Measurements from ENCODE around the gene CELSR1.
"Not testable (repeated sequence)": the region's sequence is repeated elsewhere in the genome, so short reads cannot be mapped to it uniquely, and the experiment has no call there.

CELSR1 gene

GRCh38 chr22:46320166-46320710 is 217.2 kb downstream of the CELSR1 start:
- no peak for DNase-seq (ENCODE audit: low spot score)

DNA sequence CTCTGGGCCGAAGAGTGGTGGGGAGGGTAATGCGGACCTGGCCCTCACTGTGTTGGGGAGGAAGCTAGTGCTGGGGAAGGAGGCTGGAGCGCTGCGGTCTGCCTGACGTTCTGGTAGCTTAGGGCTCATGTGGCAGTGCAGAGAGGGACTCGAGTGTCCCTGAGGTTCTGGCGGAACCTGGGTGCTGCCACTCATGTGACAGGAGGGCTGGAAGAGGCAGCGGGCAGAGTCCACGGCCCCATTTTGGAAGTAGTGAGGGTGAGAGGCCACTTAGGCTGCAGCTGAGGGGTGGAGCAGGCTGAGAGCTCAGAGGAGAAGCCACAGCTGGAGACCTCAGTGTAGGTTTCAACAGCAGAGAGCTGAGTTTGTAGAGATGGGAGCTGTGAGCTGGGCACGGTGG is 218.1 kb downstream of the CELSR1 start:
- no peak for DNase-seq (ENCODE audit: low spot score)

DNA sequence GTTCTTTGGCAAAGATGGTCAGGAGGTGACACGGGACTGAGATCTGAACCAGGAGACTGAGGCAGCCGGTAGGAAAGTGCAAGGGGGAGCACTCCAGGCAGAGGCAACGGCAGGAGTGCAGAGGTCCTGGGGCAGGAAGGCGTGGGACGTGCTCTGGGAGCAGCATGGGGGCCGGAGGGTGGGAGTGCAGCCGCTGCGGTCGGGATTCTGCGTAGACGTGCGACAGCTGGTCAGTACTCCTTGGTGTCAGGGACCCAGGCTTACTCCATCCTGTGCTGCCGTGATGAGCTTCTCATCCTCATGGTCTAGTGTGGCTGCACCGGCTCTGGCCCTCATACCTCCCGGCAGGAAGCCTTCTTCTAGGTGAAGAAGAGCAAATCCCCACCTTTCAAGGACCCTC is 218.8 kb downstream of the CELSR1 start:
- no peak for DNase-seq (ENCODE audit: low spot score)

GRCh38 chr22:46317646-46318045 is 219.8 kb downstream of the CELSR1 start:
- DNase-seq (ENCODE audit: low spot score) = no peak

DNA sequence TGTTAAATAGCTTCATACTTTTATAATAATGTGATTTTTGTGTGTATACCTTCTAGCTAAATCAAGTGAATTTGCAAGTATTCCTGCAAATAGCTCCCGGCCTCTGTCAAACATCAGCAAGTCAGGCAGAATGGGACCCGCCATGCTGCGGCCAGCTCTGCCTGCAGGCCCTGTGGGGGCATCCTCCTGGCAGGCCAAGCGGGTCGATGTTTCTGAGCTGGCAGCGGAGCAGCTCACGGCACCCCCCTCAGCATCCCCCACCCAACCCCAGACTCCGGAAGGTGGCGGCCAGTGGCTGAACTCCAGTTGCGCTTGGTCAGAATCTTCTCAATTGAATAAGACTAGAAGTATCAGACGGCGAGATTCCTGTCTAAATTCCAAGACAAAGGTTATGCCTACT is 221.4 kb downstream of the CELSR1 start:
- DNase-seq (ENCODE audit: low spot score) = no peak

- DNase-seq (ENCODE audit: low spot score) = not testable (repeated sequence)
Measured at GRCh38 chr22:46312848-46313247, 224.6 kb downstream of the CELSR1 start.

GRCh38 chr22:46312056-46312455 is 225.4 kb downstream of the CELSR1 start:
- DNase-seq (ENCODE audit: low spot score) = no peak

Data from SW480 (cell line).